GM23338 (cell line): Measurements from ENCODE around the gene GPATCH1.

ENCODE experiments used
- EZH2 ChIP-seq: fragments of 200-600 bp; sonication (generic); IDR thresholded peaks from one replicate; pipeline ENCODE4 v1.8.0; 2017; ENCODE audit warnings: antibody characterized with exemption, mild to moderate bottlenecking, low read depth; ENCODE audit not compliant: unreplicated experiment
- EZH2phosphoT487 ChIP-seq: fragments of 200-600 bp; sonication (generic); IDR thresholded peaks from one replicate; pipeline ENCODE4 v1.8.1; 2018; ENCODE audit warnings: antibody characterized with exemption; ENCODE audit not compliant: unreplicated experiment
- POLR2AphosphoS5 ChIP-seq: IDR thresholded peaks from 2 replicates; pipeline ENCODE4 v1.6.1; 2016; ENCODE audit warnings: antibody characterized with exemption, low read depth
- TF ChIP-seq, protein P1 (sequence below), 2 experiments: fragments of 200-600 bp in 1 of 2; sonication (generic) in 1 of 2; conservative IDR thresholded peaks; 2 replicates each; pipeline versions ENCODE4 v1.5.1 to v1.6.1; 2016 to 2017; ENCODE audit warnings: antibody characterized with exemption in 2 of 2, low read depth in 2 of 2, mild to moderate bottlenecking in 2 of 2, moderate library complexity in 1 of 2
- TF ChIP-seq, protein P2 (sequence below): IDR thresholded peaks from one replicate; pipeline ENCODE4 v1.6.1; 2018; ENCODE audit warnings: antibody characterized with exemption; ENCODE audit not compliant: unreplicated experiment

DNA sequence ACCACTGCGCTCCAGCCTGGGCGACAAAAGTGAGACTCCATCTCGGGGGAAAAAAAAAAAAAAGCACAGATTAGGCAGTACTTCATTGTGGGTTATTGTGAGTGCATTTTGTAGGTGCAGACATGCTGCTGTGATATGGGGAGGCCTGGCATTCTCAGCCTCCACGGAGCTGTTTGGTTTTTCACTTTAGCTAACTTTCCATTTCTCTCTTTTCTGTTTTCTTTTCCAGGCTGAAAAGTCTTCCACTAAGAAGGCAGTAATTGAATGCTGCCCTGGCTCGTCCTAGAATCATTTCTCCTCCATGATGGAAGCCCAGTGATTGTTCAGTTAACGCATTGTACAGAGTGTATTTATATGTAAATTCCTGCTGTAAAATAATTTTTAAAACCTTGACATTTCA is 48.9 kb downstream of the GPATCH1 start:
- TF ChIP-seq, protein P1, sequence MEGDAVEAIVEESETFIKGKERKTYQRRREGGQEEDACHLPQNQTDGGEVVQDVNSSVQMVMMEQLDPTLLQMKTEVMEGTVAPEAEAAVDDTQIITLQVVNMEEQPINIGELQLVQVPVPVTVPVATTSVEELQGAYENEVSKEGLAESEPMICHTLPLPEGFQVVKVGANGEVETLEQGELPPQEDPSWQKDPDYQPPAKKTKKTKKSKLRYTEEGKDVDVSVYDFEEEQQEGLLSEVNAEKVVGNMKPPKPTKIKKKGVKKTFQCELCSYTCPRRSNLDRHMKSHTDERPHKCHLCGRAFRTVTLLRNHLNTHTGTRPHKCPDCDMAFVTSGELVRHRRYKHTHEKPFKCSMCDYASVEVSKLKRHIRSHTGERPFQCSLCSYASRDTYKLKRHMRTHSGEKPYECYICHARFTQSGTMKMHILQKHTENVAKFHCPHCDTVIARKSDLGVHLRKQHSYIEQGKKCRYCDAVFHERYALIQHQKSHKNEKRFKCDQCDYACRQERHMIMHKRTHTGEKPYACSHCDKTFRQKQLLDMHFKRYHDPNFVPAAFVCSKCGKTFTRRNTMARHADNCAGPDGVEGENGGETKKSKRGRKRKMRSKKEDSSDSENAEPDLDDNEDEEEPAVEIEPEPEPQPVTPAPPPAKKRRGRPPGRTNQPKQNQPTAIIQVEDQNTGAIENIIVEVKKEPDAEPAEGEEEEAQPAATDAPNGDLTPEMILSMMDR (conservative IDR thresholded peaks at IDR 0.05; ENCODE audit: low read depth in 2 of 2), result no peak
- TF ChIP-seq EZH2, result no peak
- no peak for TF ChIP-seq POLR2AphosphoS5
- TF ChIP-seq, protein P2, sequence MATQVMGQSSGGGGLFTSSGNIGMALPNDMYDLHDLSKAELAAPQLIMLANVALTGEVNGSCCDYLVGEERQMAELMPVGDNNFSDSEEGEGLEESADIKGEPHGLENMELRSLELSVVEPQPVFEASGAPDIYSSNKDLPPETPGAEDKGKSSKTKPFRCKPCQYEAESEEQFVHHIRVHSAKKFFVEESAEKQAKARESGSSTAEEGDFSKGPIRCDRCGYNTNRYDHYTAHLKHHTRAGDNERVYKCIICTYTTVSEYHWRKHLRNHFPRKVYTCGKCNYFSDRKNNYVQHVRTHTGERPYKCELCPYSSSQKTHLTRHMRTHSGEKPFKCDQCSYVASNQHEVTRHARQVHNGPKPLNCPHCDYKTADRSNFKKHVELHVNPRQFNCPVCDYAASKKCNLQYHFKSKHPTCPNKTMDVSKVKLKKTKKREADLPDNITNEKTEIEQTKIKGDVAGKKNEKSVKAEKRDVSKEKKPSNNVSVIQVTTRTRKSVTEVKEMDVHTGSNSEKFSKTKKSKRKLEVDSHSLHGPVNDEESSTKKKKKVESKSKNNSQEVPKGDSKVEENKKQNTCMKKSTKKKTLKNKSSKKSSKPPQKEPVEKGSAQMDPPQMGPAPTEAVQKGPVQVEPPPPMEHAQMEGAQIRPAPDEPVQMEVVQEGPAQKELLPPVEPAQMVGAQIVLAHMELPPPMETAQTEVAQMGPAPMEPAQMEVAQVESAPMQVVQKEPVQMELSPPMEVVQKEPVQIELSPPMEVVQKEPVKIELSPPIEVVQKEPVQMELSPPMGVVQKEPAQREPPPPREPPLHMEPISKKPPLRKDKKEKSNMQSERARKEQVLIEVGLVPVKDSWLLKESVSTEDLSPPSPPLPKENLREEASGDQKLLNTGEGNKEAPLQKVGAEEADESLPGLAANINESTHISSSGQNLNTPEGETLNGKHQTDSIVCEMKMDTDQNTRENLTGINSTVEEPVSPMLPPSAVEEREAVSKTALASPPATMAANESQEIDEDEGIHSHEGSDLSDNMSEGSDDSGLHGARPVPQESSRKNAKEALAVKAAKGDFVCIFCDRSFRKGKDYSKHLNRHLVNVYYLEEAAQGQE, result no peak
- no peak for TF ChIP-seq EZH2phosphoT487
